Heart left ventricle (tissue), 16 donors: ENCODE data around the gene C8B. TPM values are rescaled to one million over a fixed set of nuclear protein-coding genes. Genes with fewer than 3 reads are reported as not detected.

Experiments used
- ATAC-seq, 4 donors: fragments of 200-7000 bp; cut with Tn5 transposase; one replicate each; pipeline ENCODE4 v1.9.1; 2020 to 2022; ENCODE audit warnings: moderate library complexity in 4 of 4, mild to moderate bottlenecking in 3 of 4, moderate number of reproducible peaks in 1 of 4
- DNase-seq, 5 donors: peaks; one replicate each; pipeline ENCODE4 v3.0.0-alpha.2; 2020
- H3K27ac ChIP-seq, 12 donors: fragments of 200-600 bp; sonication (generic) in 4 of 12; one replicate each; pipeline versions ENCODE4 v1.5.0 to v1.8.0; 2016 to 2022; ENCODE audit warnings: mild to moderate bottlenecking in 2 of 12
- H3K27me3 ChIP-seq, 9 donors: fragments of 200-600 bp; sonication (generic) in 2 of 9; one replicate each; pipeline versions ENCODE4 v1.5.1 to v1.8.0; 2016 to 2022; ENCODE audit warnings: mild to moderate bottlenecking in 3 of 9
- H3K36me3 ChIP-seq, 9 donors: fragments of 200-600 bp; sonication (generic) in 2 of 9; one replicate each; pipeline versions ENCODE4 v1.5.0 to v1.8.0; 2018 to 2022; ENCODE audit warnings: mild to moderate bottlenecking in 2 of 9
- H3K4me1 ChIP-seq, 12 donors: fragments of 200-600 bp; sonication (generic) in 4 of 12; one replicate each; pipeline versions ENCODE4 v1.5.0 to v1.8.0; 2016 to 2022; ENCODE audit warnings: mild to moderate bottlenecking in 3 of 12
- H3K4me3 ChIP-seq, 12 donors: fragments of 200-600 bp; sonication (generic) in 4 of 12; one replicate each; pipeline versions ENCODE4 v1.5.0 to v1.8.0; 2017 to 2022; ENCODE audit warnings: mild to moderate bottlenecking in 9 of 12, moderate library complexity in 4 of 12
- H3K9me3 ChIP-seq, 12 donors: fragments of 200-600 bp; sonication (generic) in 4 of 12; one replicate each; pipeline versions ENCODE4 v1.5.0 to v1.8.0; 2016 to 2022; ENCODE audit warnings: mild to moderate bottlenecking in 1 of 12
- CTCF ChIP-seq, 12 donors: fragments of 200-600 bp; sonication (generic) in 4 of 12; IDR thresholded peaks; one replicate each; pipeline versions ENCODE4 v1.5.0 to v1.8.0; 2018 to 2022; ENCODE audit warnings: antibody characterized with exemption in 12 of 12, mild to moderate bottlenecking in 5 of 12
- POLR2A ChIP-seq, 2 donors: fragments of 450-650 bp; IDR thresholded peaks; one replicate each; pipeline ENCODE4 v1.6.1; 2017; ENCODE audit warnings: antibody characterized with exemption in 2 of 2, mild to moderate bottlenecking in 2 of 2, moderate library complexity in 2 of 2
- WGBS, 4 donors: extraction: QIAGEN DNeasy Blood & Tissue Kit in 2 of 4; methylation state at CpG; one replicate each; pipeline versions ENCODE4 v1.1.5 to v1.1.7; 2013 to 2018; 5-methylcytosine and 5-hydroxymethylcytosine counted together
- intact Hi-C, 10 donors: fragments of 100-400 bp; cut with DNase I; formaldehyde crosslinking; loops; one replicate each; pipeline versions ENCODE4 v1.11.1 to v1.14.2; 2022
- polyA plus RNA-seq, 2 donors: library from polyadenylated mRNA; stranded (reverse); fragments of 200-250 nt; gene quantifications; one replicate each; pipeline ENCODE4 v1.2.3, GENCODE V29; 2013
- total RNA-seq, 9 donors: library from RNA; depleted of rRNA in 2 of 9; stranded (reverse); fragments of >200 nt in 2 of 9; fragmentation: NEBNext Ultra II Directional in 3 of 9; extraction: Animal tissue kit (Norgen Biotek cat#: 25700) in 3 of 9; gene quantifications; one replicate each; pipeline versions ENCODE4 v1.1.0 to v1.2.4, GENCODE V29; 2016 to 2023
- donor health status: ischemic (EF 13 %, LVEDD 7.1; RV severe dilation, severe dysfunction).
- donor health status: healthy with polysubstance abuse.
- donor health status: DM: no; HTN: yes; CAD: no.
- donor health status: DM: no; HTN: no; CAD: no.
- donor health status: ischemic (EF 25% LVEDD 6.9; RV normal size, moderate dysfunction).
- donor health status: ischemic (EF 25% LVEDD 5.7; RV mildly dilated, moderate dysfunction).
- donor health status: healthy.
- donor health status: DM: yes; HTN: yes; CAD: no.
- donor health status: ischemic (EF 35%, LVEDD 5.7; RV mildly dilated, moderate dysfunction).
- donor health status: nonischemic (EF 11% LVEDD 7.7; RV severe dilation, severe dysfunction).
- donor health status: DM: yes; HTN: yes; CAD: no.
- donor health status: PGD.
- donor health status: ischemic (EF 29% LVEDD 5.4; RV normal size, mild dysfunction).
- donor health status: nonischemic (EF 23%, LVEDD 6.1; RV moderate dilation, normal function).

C8B gene
- total and polyA plus RNA-seq, 11 donors: not detected

- H3K9me3 ChIP-seq: peaks cover 0 to 3% (median 0%) of the 10 kb centered on the region in 12 donors
- intact Hi-C loops: loop anchor here in 2 of 10 donors (5.0 to 10.0 kb wide), 2 partner anchors 133 to 135 kb away; no protein-coding TSS in a partner anchor
- ATAC-seq (no peak), DNase-seq (no peak)
- no peaks in the 10 kb centered on the region for H3K27me3 ChIP-seq
- H3K27ac ChIP-seq: no peak overlapping the region
- H3K4me3 ChIP-seq: no peak overlapping the region
- TF ChIP-seq POLR2A (IDR thresholded peaks at IDR 0.05): no peak
- TF ChIP-seq CTCF (IDR thresholded peaks at IDR 0.05): no peak
- 66 to 88% (median 74%) methylated on average over 3 of the region's 3 CpGs for WGBS, 4 donors
- H3K36me3 ChIP-seq: no peaks in the 10 kb centered on the region
- no peaks in the 10 kb centered on the region for H3K4me1 ChIP-seq
Measured at GRCh38 chr1:56967355-56967754, 1.5 kb upstream of the C8B start.

- no peaks in the 10 kb centered on the region for H3K4me1 ChIP-seq
- DNase-seq: no peak
- no peak overlapping the region for H3K4me3 ChIP-seq
- H3K36me3 ChIP-seq: no peaks in the 10 kb centered on the region
- intact Hi-C loops: loop anchor here in 2 of 10 donors (5.0 to 10.0 kb wide), 2 partner anchors 132 to 134 kb away; no protein-coding TSS in a partner anchor
- no peaks in the 10 kb centered on the region for H3K27me3 ChIP-seq
- no peak for ATAC-seq
- H3K27ac ChIP-seq: no peak overlapping the region
- WGBS, 4 donors: 95 to 98% (median 95%) methylated on average over 1 of the region's 1 CpG
- TF ChIP-seq POLR2A (IDR thresholded peaks at IDR 0.05) (no peak), CTCF (IDR thresholded peaks at IDR 0.05) (no peak)
- H3K9me3 ChIP-seq: peaks cover 0 to 3% (median 0%) of the 10 kb centered on the region in 12 donors
Measured at GRCh38 chr1:56966698-56966999, 834 bp upstream of the C8B start.

- H3K4me1 ChIP-seq: no peaks in the 10 kb centered on the region
- 70 to 82% (median 74%) methylated on average over 3 of the region's 3 CpGs for WGBS, 4 donors
Measured at GRCh38 chr1:56965191-56965590, 624 bp downstream of the C8B start.

More at GRCh38 chr1:56965191-56965590, 624 bp downstream of the C8B start:
- H3K27me3 ChIP-seq: no peaks in the 10 kb centered on the region
- ATAC-seq (no peak), DNase-seq (no peak)
- H3K27ac ChIP-seq: no peak overlapping the region
- peaks cover 0 to 3% (median 0%) of the 10 kb centered on the region in 12 donors for H3K9me3 ChIP-seq
- intact Hi-C loops: loop anchor here in 2 of 10 donors (5.0 to 10.0 kb wide), 2 partner anchors 130 to 133 kb away; no protein-coding TSS in a partner anchor
- no peaks in the 10 kb centered on the region for H3K36me3 ChIP-seq
- TF ChIP-seq CTCF (IDR thresholded peaks at IDR 0.05) (no peak), POLR2A (IDR thresholded peaks at IDR 0.05) (no peak)
- H3K4me3 ChIP-seq: no peak overlapping the region
